NCI-H1436 (cell line): ENCODE data around the gene ATP2B1.
A peak's percentile ranks its signal among the peaks of the same experiment; 100 is the strongest.

Experiments
- DNase-seq: peaks from one replicate; lab custom pipeline; 2025; lab: John Stamatoyannopoulos, UW

Gene ATP2B1

GRCh38 chr12:89692439-89692838 lies 16.2 kb downstream of the ATP2B1 start:
- DNase-seq = no peak

DNA sequence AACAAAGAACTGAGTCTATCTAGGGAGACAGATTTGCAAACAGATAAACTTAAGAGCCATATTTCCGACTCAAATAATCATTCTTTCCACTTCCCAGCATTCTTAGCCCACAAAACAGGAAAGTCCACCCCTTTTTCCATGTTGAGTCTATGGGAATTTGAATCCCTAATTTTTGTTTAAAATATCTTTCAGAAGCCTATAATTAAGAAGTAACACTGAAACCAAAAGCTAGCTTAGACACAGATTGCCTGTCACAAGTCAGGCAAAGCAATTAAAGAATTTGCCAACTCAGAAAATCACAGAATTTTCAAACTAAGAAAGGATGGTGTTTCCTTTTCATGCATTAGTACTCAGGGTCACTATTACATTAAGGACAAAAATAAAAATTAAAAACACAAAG lies 17.0 kb downstream of the ATP2B1 start:
- DNase-seq = no peak

- DNase-seq = no peak
Observed at GRCh38 chr12:89690925-89691324, 17.7 kb downstream of the ATP2B1 start.

- no peak for DNase-seq
Observed at GRCh38 chr12:89689306-89689705, 19.3 kb downstream of the ATP2B1 start.

GRCh38 chr12:89686311-89686710 lies 22.3 kb downstream of the ATP2B1 start:
- DNase-seq = no peak

DNA sequence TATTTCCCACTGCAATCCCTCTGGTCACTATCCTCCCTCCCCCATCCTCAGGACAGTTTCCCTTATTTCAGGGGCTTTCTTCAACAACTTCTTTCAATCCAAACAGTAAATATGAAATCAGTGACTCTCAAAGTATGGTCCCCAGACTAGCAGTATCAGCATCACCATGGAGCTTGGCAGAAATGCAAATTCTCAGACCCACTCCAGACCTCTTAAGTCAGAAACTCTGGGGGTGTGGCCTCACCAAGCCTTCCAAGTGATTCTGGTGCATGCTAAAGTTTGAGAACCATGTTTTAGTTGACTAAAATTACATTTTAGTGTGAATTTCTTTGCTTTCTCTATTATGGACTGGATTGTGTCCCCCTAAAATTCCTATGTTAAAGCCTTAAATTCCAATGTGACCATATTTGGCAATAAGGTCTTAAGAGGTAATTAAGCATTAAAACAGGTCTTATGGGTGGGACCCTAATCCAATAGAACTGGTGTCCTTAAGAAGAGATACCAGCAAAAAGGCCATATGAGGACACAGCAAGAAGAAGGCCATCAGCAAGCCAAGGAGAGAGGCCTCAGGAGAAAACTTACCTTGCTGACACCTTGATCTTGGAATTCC lies 23.2 kb downstream of the ATP2B1 start:
- no peak for DNase-seq

GRCh38 chr12:89684136-89684535 lies 24.5 kb downstream of the ATP2B1 start:
- DNase-seq = no peak

GRCh38 chr12:89682284-89682683 lies 26.4 kb downstream of the ATP2B1 start:
- no peak for DNase-seq

GRCh38 chr12:89680409-89680808 lies 28.2 kb downstream of the ATP2B1 start:
- DNase-seq = no peak

DNA sequence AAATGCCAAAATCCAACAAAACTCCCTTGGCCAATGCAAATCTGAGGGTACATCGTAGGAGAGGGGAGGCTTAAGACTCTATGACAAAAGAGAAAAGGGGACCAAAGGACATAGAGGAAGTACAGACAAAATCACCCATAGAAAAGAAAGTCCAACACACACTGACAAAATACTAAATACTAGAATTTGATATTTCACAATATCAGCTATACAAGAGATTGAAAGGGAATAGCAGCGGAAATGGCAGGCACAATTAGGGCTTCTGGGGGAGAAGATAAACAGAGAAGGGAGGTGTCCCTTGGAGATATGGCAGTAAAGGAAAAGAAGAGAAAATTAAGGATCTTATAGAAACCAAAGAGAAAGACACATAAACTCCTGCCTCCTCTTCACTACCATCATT lies 29.0 kb downstream of the ATP2B1 start:
- no peak for DNase-seq

GRCh38 chr12:89678225-89678624 lies 30.4 kb downstream of the ATP2B1 start:
- DNase-seq = no peak

GRCh38 chr12:89676930-89677329 lies 31.7 kb downstream of the ATP2B1 start:
- DNase-seq = no peak

DNA sequence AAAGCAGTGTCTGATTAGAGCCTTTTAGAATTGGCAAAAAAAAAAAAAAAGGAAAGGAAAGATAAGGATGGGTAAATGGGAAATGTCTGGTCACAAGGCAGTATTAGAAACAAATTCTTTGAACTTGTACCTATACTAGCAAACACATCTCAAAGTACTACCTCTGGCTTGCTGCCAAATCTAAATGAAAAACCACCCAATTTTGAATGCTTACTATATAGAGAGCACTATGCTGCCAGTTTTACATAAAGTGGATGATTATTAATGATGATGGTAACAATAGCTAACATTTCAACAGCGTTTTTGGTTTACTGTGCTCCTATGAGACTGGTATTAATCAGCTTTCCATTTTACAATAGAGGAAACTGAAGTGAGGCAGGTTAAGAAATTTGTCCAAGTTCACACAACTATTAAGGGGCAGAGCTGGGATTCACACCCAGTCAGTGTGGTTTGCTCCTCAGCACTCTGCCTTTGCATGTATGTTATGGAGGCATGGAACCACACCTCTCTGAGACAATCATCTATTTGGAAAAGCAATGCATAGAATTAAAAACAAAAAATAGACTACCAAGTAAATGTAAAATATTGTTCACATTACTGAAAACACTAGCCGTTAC lies 34.2 kb downstream of the ATP2B1 start:
- DNase-seq = peak; percentile 2

DNA sequence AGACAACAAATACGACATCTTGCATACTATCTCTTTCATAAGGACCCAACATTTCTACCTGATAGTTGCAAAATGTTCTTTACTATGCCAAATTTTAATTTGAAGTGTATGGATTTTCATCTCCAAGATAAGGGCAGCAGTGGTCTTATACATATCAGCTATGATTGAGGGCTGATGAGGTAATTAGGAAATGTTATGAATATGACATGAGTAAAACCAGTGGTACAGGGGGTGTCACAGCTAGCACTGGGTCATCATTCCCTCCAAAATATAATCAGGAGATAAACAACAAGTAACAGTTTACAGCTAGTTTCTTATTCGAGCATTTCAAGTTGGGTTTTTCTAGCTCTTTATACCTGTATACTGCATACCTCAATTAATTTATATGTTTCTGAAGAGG lies 35.0 kb downstream of the ATP2B1 start:
- DNase-seq = no peak

- DNase-seq = no peak
Observed at GRCh38 chr12:89672589-89672979, 36.1 kb downstream of the ATP2B1 start.

DNA sequence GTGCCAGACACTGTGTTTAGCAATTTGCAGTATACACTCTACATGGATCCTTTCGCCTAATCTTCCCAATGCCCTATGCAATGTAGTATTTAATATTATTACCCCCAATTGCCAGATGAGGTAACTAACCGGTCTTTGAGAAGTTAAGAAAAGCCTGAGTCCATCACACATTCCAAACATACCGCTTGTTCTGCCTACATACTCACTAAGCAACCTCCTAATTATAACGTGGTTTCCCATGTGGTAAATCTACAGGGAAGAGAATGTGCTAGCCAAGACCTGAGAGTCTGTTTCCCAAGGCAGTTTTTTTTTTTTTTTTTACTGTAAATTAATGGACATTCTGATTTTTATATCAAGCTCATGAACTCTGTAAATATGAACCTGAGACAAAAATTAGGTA lies 37.2 kb downstream of the ATP2B1 start:
- no peak for DNase-seq

DNA sequence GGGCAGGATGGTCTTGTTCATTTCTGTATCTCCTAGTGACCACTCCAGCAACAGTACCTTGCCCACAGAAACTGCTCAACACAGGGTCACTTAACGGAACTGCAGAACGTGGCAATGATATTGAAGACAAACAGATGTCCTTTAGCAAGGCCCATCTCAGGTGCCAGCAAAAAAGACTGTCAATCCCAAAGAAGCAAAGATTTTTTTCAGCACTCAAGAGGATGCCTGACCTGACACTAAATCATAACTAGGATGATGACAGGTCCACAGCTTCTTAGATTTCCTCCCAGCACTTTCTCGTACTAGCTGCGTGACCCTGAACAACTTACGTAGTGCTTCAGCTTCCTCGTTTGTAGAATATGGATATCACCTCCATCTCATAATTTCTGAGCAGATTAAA lies 39.4 kb downstream of the ATP2B1 start:
- no peak for DNase-seq

DNA sequence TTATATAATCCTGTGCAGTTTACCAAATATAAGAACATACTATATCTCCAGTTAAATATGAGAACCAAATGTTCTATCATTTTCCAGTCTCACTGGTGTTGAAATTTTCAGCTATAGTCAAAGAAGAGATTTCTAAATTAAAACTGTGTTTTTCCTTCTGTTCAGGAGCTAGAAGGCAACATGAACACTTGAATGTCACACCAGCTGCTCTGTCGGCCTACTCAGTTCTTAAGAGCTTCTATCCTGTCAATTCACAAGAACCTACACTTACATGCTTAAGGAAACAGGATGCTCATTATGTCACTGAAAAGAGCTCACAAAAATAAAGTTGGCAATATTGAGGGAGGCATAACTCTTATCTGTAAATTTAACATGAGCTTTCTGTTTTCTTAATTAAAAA lies 43.1 kb downstream of the ATP2B1 start:
- DNase-seq = peak; percentile 4

DNA sequence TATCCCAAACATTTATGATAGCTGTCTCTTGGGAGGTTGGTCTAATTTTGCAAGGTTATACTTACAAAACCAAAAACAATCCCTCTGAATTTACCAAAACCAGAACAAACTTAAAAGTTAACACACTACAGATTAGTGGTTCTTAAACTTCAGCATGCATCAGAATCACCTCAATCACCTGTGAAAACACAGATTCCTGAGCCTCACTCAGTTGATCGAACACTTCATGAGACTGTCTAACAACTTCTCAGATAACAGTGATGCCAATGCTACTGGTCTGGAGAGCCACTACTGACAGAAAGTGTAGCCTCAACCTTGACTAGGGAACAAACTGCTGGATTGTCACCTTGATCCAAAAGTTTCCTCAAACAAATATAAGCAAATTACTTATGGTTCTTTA lies 44.2 kb downstream of the ATP2B1 start:
- DNase-seq = no peak

GRCh38 chr12:89663577-89664357 lies 44.9 kb downstream of the ATP2B1 start:
- DNase-seq = no peak

DNA sequence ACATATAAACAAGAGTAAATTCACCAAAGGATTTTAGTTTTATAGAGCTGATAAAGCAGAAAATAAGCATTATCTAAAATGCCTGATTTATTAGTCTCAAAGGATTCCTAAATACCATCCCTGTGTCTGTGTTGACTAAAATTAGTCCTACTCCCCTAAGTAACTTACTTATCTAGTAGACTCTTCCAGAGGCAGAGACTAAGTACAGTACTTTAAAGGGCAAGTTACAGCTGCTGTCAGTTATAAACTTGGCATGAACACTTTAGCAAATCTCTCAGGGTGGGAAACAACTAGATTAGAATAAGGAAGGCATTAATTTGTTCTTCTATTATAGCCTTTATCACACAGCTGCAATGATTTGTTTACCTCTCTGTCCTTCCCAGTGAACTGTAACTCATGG lies 46.0 kb downstream of the ATP2B1 start:
- DNase-seq = no peak

DNA sequence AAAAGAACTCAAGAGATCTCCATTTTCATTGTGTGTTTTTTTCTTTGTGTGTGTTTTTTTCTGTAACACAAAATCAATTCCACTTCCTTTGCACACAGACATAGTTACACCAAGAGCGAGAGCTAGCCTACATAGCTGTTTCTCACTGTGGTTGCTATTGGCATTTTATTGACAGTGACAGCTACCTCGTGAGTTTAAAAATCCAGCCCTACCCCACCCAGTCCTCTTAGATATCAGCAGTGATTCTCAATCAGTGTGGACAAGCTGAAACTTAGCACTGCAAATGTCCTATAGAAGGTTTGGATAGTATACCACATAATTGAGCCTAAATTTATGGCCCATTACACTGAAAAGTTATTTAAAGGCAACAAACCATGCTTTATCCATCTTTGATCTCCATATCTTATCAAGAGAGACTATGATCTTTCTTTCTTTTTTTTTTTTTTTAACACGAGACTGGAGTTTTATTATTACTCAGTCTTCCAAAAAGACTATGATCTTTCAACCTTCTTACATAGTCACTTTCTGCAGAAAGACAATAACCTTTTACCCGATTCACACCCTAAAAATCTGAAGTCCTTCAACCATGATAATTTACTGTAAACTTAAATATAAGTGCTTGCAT lies 46.8 kb downstream of the ATP2B1 start:
- DNase-seq = no peak

- DNase-seq = no peak
Observed at GRCh38 chr12:89657739-89658138, 50.9 kb downstream of the ATP2B1 start.
